OCI-LY1 (cell line): ENCODE data around the gene TCF7.

Source experiments
- CTCF ChIP-seq: fragments of 200-600 bp; sonication (generic), shearing (Covaris generic); IDR thresholded peaks from 2 replicates; pipeline ENCODE4 v1.5.1; 2017; ENCODE audit warnings: mild to moderate bottlenecking, antibody characterized with exemption, low read length, moderate library complexity, mixed read lengths
- EZH2 ChIP-seq: fragments of 200-600 bp; sonication (generic), shearing (Covaris generic); IDR thresholded peaks from 2 replicates; pipeline ENCODE4 v1.8.0; 2017; ENCODE audit warnings: borderline replicate concordance, mixed run types, mild to moderate bottlenecking, antibody characterized with exemption, low read length, moderate library complexity, mixed read lengths

GRCh38 chr5:134101686-134102439 is 12.6 kb upstream of the TCF7 start:
- TF ChIP-seq CTCF (peak; percentile 75), EZH2 (no peak)
